HG02884 (cell line): ENCODE measurements around the gene HOXA3.

Experiments
- ATAC-seq: cut with Tn5 transposase; IDR thresholded peaks from one replicate; pipeline ENCODE4 v1.9.1; 2021; ENCODE audit warnings: mild to moderate bottlenecking, moderate library complexity; ENCODE audit not compliant: unreplicated experiment

The HOXA3 gene

GRCh38 chr7:27179503-27180430, 27.4 kb upstream of the HOXA3 start:
- no peak for ATAC-seq

GRCh38 chr7:27179030-27179429, 26.6 kb upstream of the HOXA3 start:
- no peak for ATAC-seq

GRCh38 chr7:27178366-27178765, 26.0 kb upstream of the HOXA3 start:
- no peak for ATAC-seq

GRCh38 chr7:27177795-27178320, 25.5 kb upstream of the HOXA3 start:
- no peak for ATAC-seq

GRCh38 chr7:27176962-27177794, 24.8 kb upstream of the HOXA3 start:
- ATAC-seq = no peak

GRCh38 chr7:27176524-27176845, 24.1 kb upstream of the HOXA3 start:
- ATAC-seq = no peak

- ATAC-seq = no peak
These were observed 23.5 kb upstream of the HOXA3 start for GRCh38 chr7:27175626-27176523.

- ATAC-seq = no peak
These were observed 22.7 kb upstream of the HOXA3 start for GRCh38 chr7:27174874-27175625.

- ATAC-seq = no peak
These were observed 21.8 kb upstream of the HOXA3 start, which contains the start of gene HOXA10 for GRCh38 chr7:27173956-27174873. HOXA10 (minus strand) TSS chr7:27174320; CDS start chr7:27174306, 14 bp downstream.

GRCh38 chr7:27173511-27173955, 21.1 kb upstream of the HOXA3 start:
- no peak for ATAC-seq

- no peak for ATAC-seq
These were observed 20.6 kb upstream of the HOXA3 start for GRCh38 chr7:27172823-27173510.

GRCh38 chr7:27172315-27172774, 20.0 kb upstream of the HOXA3 start:
- ATAC-seq = no peak

GRCh38 chr7:27171637-27172314, 19.4 kb upstream of the HOXA3 start:
- ATAC-seq = no peak

GRCh38 chr7:27171325-27171636, 18.9 kb upstream of the HOXA3 start:
- ATAC-seq = no peak

- no peak for ATAC-seq
These were observed 18.3 kb upstream of the HOXA3 start for GRCh38 chr7:27170426-27171324.

GRCh38 chr7:27169658-27170425, 17.5 kb upstream of the HOXA3 start:
- ATAC-seq = no peak
